GM12878 (cell line): ENCODE measurements around the gene GGNBP2. TPM values are rescaled to one million over a fixed set of nuclear protein-coding genes. Genes with fewer than 3 reads are reported as not detected.

Source experiments
- ATAC-seq: fragments of 200-7000 bp; cut with Tn5 transposase; 3 replicates; pipeline ENCODE4 v1.9.1; 2020; ENCODE audit warnings: mild to moderate bottlenecking, moderate library complexity
- BruUV-seq: library from RNA; stranded (reverse); fragments of 400-500 nt; replicated peaks from 2 replicates; lab custom pipeline; 2021; lab: Mats Ljungman, UMichigan
- CTCF ChIA-PET: fragments of 300-600 bp; sonication (Branson Sonifier 250); formaldehyde crosslinking; extraction: SDS; loops from one replicate; lab custom pipeline; 2021; ENCODE audit warnings: inconsistent platforms; lab: Yijun Ruan, JAX
- POLR2A ChIA-PET: fragments of 350-600 bp; formaldehyde crosslinking; extraction: SDS; loops from one replicate; lab custom pipeline; 2021; ENCODE audit warnings: inconsistent platforms; lab: Charles Lee
- RAD21 ChIA-PET: fragments of 300-600 bp; sonication (Branson Sonifier 250); formaldehyde crosslinking; loops from one replicate; lab custom pipeline; 2023; ENCODE audit warnings: antibody characterized with exemption; ENCODE audit not compliant: unreplicated experiment; lab: Charles Lee
- SMC1A ChIA-PET: fragments of 300-600 bp; sonication (Branson Sonifier 250); formaldehyde crosslinking; loops from one replicate; lab custom pipeline; 2023; ENCODE audit not compliant: unreplicated experiment, uncharacterized antibody; lab: Charles Lee
- DNase-seq: peaks from one replicate; pipeline ENCODE4 v3.0.0-alpha.2; 2011; ENCODE audit warnings: low read depth, low spot score
- FAIRE-seq: peaks from 3 replicates; lab custom pipeline; 2011; peaks lifted over from hg19 to GRCh38; lab: Jason Lieb, UNC
- H2AFZ ChIP-seq: 2 replicates; pipeline ENCODE4 v1.6.0; 2011; ENCODE audit warnings: low read depth, low read length, control low read depth; ENCODE audit not compliant: control insufficient read depth
- H3K27ac ChIP-seq: 2 replicates; pipeline ENCODE4 v1.5.1; 2011; ENCODE audit warnings: control low read depth; ENCODE audit not compliant: control insufficient read depth, insufficient read depth
- H3K27me3 ChIP-seq, 2 experiments: replicated peaks in 1 of 2; 2 replicates each; pipeline versions ENCODE4 v1.6.0 to v1.6.1; 2011; ENCODE audit warnings: low read length in 1 of 2; ENCODE audit not compliant: control insufficient read depth in 2 of 2, insufficient read depth in 2 of 2
- H3K36me3 ChIP-seq, 2 experiments: 2 replicates each; pipeline ENCODE4 v1.5.1; 2011; ENCODE audit warnings: low read length in 1 of 2; ENCODE audit not compliant: control insufficient read depth in 2 of 2, insufficient read depth in 2 of 2
- H3K4me1 ChIP-seq: 2 replicates; pipeline ENCODE4 v1.6.1; 2011; ENCODE audit warnings: mild to moderate bottlenecking, low read length, moderate library complexity, mixed read lengths; ENCODE audit not compliant: control insufficient read depth, insufficient read depth
- H3K4me2 ChIP-seq: 2 replicates; pipeline ENCODE4 v1.6.0; 2011; ENCODE audit warnings: control low read depth; ENCODE audit not compliant: control insufficient read depth, insufficient read depth
- H3K4me3 ChIP-seq: fragments of 200-600 bp; sonication (generic); 2 replicates; pipeline ENCODE4 v1.5.1; 2016
- H3K79me2 ChIP-seq: 2 replicates; pipeline ENCODE4 v1.6.0; 2011; ENCODE audit warnings: low read length; ENCODE audit not compliant: control insufficient read depth, insufficient read depth
- H3K9ac ChIP-seq: 2 replicates; pipeline ENCODE4 v1.8.0; 2011; ENCODE audit warnings: low read length, control low read depth, mixed read lengths; ENCODE audit not compliant: control insufficient read depth, insufficient read depth
- H3K9me3 ChIP-seq: replicated peaks from 3 replicates; pipeline ENCODE4 v1.5.1; 2011; ENCODE audit warnings: mild to moderate bottlenecking, low read length; ENCODE audit not compliant: control insufficient read depth, insufficient read depth
- H4K20me1 ChIP-seq: 2 replicates; pipeline ENCODE4 v1.6.0; 2011; ENCODE audit not compliant: control insufficient read depth, insufficient read depth
- NR2C1 ChIP-seq: fragments of 450-650 bp; IDR thresholded peaks from 2 replicates; pipeline ENCODE4 v1.6.1; 2017; ENCODE audit warnings: antibody characterized with exemption, mild to moderate bottlenecking, moderate library complexity
- RBBP5 ChIP-seq: fragments of 200-600 bp; sonication (generic); conservative IDR thresholded peaks from 2 replicates; pipeline ENCODE4 v1.6.1; 2016
- RELB ChIP-seq: fragments of 450-650 bp; IDR thresholded peaks from 2 replicates; pipeline ENCODE4 v1.6.1; 2017; ENCODE audit warnings: low read depth, mild to moderate bottlenecking, moderate library complexity
- TCF12 ChIP-seq: IDR thresholded peaks from 2 replicates; pipeline ENCODE4 v1.6.1; 2011; ENCODE audit warnings: low read depth, mild to moderate bottlenecking, low read length
- TCF3 ChIP-seq: IDR thresholded peaks from 2 replicates; pipeline ENCODE4 v1.6.1; 2012; ENCODE audit warnings: low read depth, mild to moderate bottlenecking, low read length, borderline replicate concordance; ENCODE audit not compliant: insufficient read depth
- ZBTB4 ChIP-seq: fragments of 450-650 bp; formaldehyde crosslinking; IDR thresholded peaks from 2 replicates; pipeline ENCODE4 v1.4.0; 2022; ENCODE audit warnings: mild to moderate bottlenecking, moderate library complexity
- WGBS: methylation state at CpG from one replicate; pipeline ENCODE4 v1.1.6; 2016; ENCODE audit warnings: low lambda C conversion rate; ENCODE audit not compliant: insufficient replicate concordance, insufficient coverage; ENCODE audit errors: missing lambda C conversion rate; 5-methylcytosine and 5-hydroxymethylcytosine counted together
- in situ Hi-C: fragments of 300-500 bp; cut with MboI; formaldehyde crosslinking; loops from 9 replicates; pipeline ENCODE4 v1.14.3; 2018; ENCODE audit warnings: mixed read lengths
- intact Hi-C: fragments of 100-400 bp; cut with micrococcal nuclease; formaldehyde crosslinking; loops from one replicate; pipeline ENCODE4 v1.14.2; 2022; ENCODE audit not compliant: unreplicated experiment
- polyA plus RNA-seq, 11 experiments: library from polyadenylated mRNA; depleted of rRNA in 4 of 11; unstranded in 6 of 11; stranded (reverse) in 5 of 11; fragments of >200 nt; fragmentation: Nextera tagmentation in 4 of 11; fragmentation: Illumina TruSeq in 1 of 11; extraction: Ambion mirVana in 4 of 11; extraction: Trizol in 1 of 11; gene quantifications; 1 replicate in 1 of 11; 2 replicates in 10 of 11; pipeline versions ENCODE4 v1.2.1 to v1.2.3, GENCODE V29; 2011 to 2016; ENCODE audit warnings: inconsistent platforms in 2 of 11, missing spikeins in 2 of 11, low read depth in 1 of 11
- total RNA-seq, 4 experiments: library from RNA; depleted of rRNA in 3 of 4; stranded (reverse); fragments of >200 nt in 3 of 4; fragmentation: Illumina TruSeq in 1 of 4; extraction: Trizol in 1 of 4; gene quantifications; 2 replicates each; pipeline versions ENCODE4 v1.2.1 to v1.2.3, GENCODE V29; 2013 to 2021

Gene GGNBP2
- total and polyA plus RNA-seq, 10 of the 15 experiments (the other 5 are each of a cell fraction or from before 2014, with no cell fraction given), result 36.3 to 82.0 (median 50.0) TPM

- TF ChIP-seq TCF12, result no peak
Observed at GRCh38 chr17:36501963-36502362, 42.8 kb upstream of the GGNBP2 start (continued).

GRCh38 chr17:36503456-36504155, 41.1 kb upstream of the GGNBP2 start:
- POLR2A ChIA-PET, result no interaction called here
- H3K9ac ChIP-seq, result no peak overlapping the region
- ATAC-seq, result no peak
- CTCF ChIA-PET, result no interaction called here
- H3K27me3 ChIP-seq, result no peaks in the 10 kb centered on the region
- TF ChIP-seq NR2C1, result no peak
- no peak for TF ChIP-seq RBBP5
- TF ChIP-seq ZBTB4 (CRISPR knock-in tag), result no peak
- no peak for TF ChIP-seq TCF3
- TF ChIP-seq RELB, result no peak
- no peaks in the 10 kb centered on the region for H4K20me1 ChIP-seq
- H3K36me3 ChIP-seq, result peaks cover 25 to 29% of the 10 kb centered on the region in 2 experiments
- BruUV-seq, result no TSS peak
- H3K4me3 ChIP-seq, result no peak overlapping the region
- no peak overlapping the region for H3K4me2 ChIP-seq
- in situ Hi-C loops, result no loop called here
- DNase-seq, result no peak
- RAD21 ChIA-PET, result no interaction called here
- SMC1A ChIA-PET, result no interaction called here
- intact Hi-C loops, result no loop called here
- no peak overlapping the region for H2AFZ ChIP-seq
- WGBS, result 97% methylated on average over 7 of the region's 7 CpGs
- no peak overlapping the region for H3K27ac ChIP-seq
- no peak for FAIRE-seq
- H3K79me2 ChIP-seq, result no peaks in the 10 kb centered on the region
- H3K4me1 ChIP-seq, result no peaks in the 10 kb centered on the region
- no peaks in the 10 kb centered on the region for H3K9me3 ChIP-seq
